Sciatic nerve (tissue), 2 donors: Measurements from ENCODE around the gene PFKM. TPM values are rescaled to one million over a fixed set of nuclear protein-coding genes. Genes with fewer than 3 reads are reported as not detected.
"Not testable (repeated sequence)": the region's sequence is repeated elsewhere in the genome, so short reads cannot be mapped to it uniquely, and the experiment has no call there.

Source experiments
- ATAC-seq: fragments of 200-7000 bp; cut with Tn5 transposase; one replicate; pipeline ENCODE4 v1.9.1; 2020; ENCODE audit warnings: mild to moderate bottlenecking, moderate library complexity
- DNase-seq: peaks from one replicate; pipeline ENCODE4 v3.0.0-alpha.2; 2020; ENCODE audit warnings: low spot score
- intact Hi-C: fragments of 100-400 bp; cut with DNase I; formaldehyde crosslinking; loops from one replicate; pipeline ENCODE4 v1.14.2; 2022
- total RNA-seq: library from RNA; stranded (reverse); fragmentation: NEBNext Ultra II Directional; extraction: Animal tissue kit (Norgen Biotek cat#: 25700); gene quantifications from one replicate; pipeline ENCODE4 v1.2.1, GENCODE V29; 2021
- donor health status: DM: no; HTN: no; CAD: no.
- donor health status: DM: no; HTN: no; CAD: no.

PFKM gene
- total RNA-seq, 1 donor from 2014 or later: 66.0 TPM

DNA sequence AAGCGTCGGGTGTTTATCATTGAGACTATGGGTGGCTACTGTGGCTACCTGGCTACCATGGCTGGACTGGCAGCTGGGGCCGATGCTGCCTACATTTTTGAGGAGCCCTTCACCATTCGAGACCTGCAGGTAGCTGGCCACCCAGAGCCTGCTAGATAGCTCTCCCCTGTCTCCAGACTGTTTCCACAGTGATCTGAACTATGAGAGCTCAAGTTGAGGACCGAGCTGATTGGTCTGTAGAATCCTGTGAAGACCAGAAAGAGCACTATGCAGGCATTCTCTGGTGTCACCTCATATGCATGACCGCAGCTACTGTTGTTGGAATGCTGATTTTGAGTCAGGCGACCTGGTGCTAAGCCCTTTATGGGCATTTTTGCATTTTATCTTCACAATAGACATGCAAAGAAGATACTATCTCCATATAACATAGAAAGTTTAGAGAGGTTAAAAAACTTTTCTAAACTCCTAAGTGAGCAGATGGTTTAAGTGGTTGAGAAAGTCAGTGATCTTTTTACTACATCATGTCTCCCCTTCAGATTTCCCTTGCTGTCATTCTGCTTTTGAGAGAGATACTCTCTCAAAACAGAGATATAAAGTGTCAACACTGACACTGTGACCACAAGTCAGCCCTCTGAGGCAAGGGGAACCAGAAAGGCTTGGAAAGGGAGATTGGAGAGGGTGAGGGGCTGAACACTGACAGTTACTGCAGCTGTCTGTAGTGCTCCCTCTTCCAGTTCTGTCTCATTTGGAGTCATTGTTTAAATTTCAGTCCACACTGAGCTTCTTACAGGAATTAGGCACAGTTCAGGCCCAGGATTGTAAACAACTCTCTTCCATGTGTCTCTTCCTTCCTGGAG, 23.9 kb downstream of the PFKM start:
- no peak for ATAC-seq
- intact Hi-C loops: no loop called here
- no peak for DNase-seq

DNA sequence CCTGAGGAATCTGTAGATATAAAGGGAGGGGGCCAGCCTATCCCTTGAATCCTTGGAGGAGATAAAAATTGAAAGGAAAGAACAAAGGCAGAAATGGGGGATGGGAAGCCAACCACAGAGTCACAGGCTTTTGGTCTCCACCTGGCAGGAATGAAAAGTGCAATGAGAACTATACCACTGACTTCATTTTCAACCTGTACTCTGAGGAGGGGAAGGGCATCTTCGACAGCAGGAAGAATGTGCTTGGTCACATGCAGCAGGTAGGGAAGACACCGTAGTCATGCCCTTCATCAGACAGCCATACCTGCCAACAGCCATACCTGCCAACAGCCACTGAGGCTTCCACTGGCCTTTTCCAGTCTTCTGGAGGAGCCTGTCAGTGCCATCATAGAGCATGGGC, 24.7 kb downstream of the PFKM start:
- intact Hi-C loops: no loop called here
- ATAC-seq (no peak), DNase-seq (no peak)

DNA sequence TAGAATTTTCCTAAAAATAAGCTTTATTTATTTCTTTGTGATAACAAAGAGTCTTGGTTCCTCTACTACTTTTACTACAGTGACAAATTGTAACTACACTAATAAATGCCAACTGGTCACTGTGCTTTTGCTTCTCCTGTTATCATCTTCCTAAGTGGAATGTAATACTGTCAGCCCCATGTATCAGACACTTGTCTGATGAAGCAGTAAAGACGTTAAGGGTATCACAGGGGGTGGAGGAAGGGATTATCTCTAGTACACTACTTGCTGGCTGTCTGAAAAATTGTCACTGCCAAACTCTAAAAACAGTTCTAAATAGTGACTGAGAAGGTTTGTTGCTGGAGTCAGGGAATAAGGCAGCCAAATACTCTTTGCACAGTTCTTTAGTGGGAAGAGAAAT, 26.8 kb downstream of the PFKM start:
- intact Hi-C loops: no loop called here
- DNase-seq (no peak), ATAC-seq (no peak)

DNA sequence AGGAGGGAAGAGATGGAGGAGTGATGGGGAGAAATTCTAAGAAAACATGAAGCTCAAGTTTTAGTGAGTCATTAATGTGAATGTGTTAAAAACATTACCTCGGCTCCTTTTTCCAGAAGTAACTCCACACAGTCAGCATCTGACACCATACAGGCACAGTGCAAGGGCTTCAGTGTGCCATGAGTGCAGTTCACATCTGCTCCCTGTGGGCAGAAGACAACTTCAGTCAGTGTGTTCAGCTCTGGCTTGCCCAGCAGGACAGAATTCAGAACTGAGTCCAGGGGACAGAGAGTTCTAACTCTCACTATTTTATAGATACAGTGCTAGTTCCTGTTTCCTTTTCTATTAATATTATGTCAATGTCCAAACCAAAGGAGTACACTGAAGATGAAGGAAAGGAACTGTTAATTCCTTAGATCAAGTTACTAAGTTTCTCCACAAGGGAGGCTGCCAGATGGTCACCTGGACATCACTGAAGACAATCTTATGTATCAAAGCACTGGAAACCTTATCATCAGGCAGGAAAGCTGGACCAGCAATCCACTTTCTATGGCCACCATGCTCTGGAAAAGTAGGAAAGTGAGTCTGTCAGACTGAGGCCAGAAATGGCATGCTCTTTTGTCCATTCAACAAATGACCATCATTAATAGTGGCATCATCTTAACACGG, 32.1 kb downstream of the PFKM start:
- intact Hi-C loops: no loop called here
- DNase-seq (no peak), ATAC-seq (no peak)

DNA sequence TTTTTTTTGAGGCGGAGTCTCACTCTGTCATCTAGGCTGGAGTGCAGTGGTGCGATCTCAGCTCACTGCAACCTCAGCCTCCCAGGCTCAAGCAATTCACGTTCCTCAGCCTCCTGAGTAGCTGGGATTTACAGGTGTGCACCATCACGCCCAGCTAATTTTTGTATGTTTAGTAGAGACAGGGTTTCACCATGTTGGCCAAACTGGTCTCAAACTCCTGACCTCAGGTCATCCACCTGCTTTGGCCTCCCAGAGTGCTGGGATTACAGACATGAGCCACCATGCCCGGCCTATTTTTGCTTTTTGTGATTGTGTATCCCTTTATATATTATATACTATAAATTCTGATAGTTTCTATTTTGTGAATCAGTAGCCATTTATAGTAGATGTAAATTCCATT, 36.6 kb downstream of the PFKM start:
- ATAC-seq, intact Hi-C loops, DNase-seq: not testable (repeated sequence)

DNA sequence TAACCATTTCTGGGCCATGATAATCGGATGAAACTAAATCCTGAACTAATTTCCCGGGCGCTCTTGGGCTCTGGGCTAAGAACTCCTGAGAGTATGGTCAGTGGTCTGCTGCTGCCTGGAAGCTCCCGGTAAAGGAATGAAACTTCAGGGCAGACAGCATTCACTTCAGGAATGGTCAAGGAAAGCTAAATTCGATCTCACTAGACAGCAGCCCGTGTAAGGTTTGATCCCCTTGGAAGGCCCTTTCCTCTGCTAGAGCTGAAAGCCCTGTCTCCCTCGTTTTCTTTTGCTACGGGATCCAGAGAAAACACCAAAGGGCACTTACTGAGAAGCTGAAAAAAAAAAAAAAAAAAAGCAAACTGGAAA, 37.5 kb downstream of the PFKM start:
- intact Hi-C loops: no loop called here
- ATAC-seq (no peak), DNase-seq (no peak)

DNA sequence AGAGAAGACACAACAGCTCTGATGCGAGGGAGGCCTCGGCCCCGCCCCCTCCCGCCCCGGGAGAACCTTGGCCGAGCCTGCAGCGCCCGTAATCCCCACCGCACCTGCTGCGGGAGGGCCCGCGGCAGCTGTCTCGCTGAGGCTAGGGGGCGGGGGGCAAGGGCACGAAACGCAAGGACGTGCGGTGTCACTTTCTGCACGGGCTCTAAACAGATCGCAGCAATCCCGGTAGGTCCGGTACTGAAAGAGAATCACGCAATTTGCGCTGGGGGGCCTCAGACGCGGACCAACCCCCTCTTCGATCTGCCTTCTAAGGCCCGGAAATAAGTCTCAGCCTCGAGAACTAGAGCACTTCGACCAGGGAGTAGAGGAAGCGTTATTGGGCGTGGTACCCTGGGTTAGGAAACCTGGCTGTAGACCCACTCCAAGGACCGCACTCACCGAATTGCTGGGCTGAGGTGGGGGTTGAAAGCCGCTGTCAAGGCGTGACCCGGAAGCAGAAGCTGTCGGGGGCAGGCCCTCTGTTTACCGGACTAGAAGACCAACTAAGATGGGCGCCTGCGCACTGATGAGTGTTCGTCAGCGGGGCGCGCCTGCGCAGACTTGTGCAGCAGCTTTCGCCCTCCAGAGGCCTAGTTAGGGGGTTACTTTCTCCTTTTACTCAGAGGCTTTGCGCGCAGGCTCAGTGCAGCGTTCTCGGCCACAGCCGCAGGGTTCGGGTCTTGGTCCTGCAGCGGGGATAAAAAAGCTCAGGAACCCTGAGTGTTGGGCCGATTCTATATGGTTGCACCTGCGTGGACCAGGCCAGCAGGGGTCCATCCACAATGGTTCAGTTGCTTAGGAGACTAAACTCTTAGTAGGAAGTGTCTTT, 38.1 kb downstream of the PFKM start, which contains the start of gene ASB8:
TSS of gene ASB8 (minus strand) at position 498 of the 871 bp plus-strand sequence. CDS start 4,019 bp downstream, outside the sequence.
- intact Hi-C loops: no loop called here
- ATAC-seq (peak; percentile 100), DNase-seq (peak; percentile 99)

DNA sequence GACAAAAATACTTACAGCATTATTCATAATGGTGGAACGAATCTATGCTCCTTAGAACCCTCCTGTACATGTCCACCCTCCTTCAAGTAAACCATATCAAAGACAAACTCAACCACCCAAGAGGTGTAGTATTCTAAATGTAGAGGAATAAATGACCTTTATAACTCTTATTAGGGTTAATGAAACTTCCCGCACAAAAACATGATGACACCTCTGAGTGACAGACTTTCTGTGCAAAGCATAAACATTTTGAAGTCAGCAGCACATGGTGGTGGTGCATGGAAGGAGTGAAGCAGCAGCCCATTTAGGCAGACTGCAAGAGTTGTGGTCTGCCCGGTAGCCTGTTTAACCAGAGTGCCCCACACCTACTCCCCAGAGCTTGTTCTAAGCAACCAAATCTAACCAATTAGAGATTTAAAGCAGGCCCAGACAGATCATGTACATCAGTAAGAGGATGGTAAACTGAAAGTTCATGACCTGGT, 38.8 kb downstream of the PFKM start:
- intact Hi-C loops: no loop called here
- DNase-seq (no peak), ATAC-seq (no peak)

DNA sequence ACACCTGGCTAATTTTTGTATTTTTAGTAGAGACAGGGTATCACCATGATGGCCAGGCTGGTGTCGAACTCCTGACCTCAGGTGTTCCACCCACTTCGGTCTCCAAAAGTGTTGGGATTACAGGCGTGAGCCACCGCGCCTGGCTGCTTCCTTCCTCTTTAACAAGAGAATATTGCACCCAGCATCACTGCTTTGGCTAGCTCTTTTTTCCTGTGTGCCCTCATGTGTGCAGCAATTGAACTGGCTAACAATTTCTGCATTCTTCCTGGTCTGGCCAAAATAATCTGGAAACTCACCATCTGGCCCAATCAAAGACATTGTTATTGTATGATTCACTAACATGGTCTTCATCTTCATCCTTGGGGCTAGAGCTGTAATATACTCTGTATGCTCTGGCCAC, 40.9 kb downstream of the PFKM start:
- intact Hi-C loops: no loop called here
- no peak for ATAC-seq
- no peak for DNase-seq

DNA sequence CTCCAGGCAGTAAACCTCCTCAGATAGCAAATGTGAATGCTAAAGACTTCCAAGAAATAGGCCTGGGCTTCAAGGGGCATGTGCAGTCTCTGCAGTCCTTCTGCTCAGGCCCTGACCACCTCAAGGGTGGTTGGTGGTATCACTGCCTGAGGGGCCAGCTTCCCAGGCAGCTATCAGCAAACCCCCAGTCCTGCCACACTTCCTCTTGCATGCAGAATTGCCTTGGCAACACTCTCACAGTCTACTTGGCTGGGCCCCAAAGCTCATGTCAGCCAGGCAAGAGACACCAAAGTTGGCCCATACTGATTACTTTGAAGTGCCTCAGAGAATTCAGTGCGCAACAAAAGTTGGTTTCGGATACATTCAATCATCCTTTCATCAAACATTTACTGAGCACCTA, 41.6 kb downstream of the PFKM start:
- DNase-seq: no peak
- ATAC-seq: no peak
- intact Hi-C loops: no loop called here

DNA sequence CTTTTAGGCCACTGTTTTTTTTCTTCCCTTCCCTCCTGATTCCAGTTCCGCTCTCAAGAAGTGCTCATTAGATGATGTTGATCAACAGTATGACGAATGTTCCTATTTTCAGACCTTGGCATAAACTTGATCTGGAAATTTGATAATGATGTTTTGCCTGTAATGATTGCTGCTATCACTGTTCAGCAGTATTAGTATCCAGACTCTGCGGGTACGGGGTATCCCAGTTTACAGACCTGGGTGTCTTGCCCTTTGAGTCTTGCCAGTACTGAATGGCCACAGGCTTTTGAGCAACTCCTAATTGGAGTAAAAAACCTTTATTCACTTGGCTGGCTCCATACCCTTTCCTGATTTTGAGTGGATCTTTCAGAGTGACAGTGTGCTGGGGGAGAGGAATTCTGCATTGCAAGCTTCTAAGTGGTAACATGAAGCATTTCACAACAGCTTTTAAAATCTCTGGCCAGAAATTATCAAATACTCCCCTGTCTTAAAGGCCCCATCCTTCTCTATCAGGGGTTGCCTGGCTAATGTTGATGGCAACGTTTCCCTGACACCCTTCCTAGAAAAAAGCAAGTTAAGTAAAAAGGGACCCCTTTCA, 44.1 kb downstream of the PFKM start:
- DNase-seq (no peak), ATAC-seq (no peak)
- intact Hi-C loops: no loop called here

DNA sequence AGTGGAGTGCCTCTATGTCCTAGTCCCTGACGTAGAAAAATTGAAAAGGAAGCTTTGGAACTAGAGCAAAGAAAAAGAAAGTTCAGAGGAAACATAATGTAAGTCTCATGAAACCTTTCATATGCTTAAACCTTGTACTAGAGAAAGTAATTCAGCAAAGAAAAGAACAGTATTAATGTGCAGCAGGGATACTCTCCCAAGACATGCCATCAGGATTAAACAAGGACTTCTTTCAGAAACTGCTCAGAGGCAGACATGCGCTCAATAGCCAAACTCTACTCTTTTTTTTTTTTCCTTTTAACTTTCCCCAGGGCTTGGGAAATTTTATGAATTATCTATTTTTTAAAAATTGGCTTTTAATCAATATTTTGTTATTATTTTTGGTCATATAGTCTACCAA, 45.3 kb downstream of the PFKM start:
- ATAC-seq: peak; percentile 79
- DNase-seq: no peak
- intact Hi-C loops: no loop called here

DNA sequence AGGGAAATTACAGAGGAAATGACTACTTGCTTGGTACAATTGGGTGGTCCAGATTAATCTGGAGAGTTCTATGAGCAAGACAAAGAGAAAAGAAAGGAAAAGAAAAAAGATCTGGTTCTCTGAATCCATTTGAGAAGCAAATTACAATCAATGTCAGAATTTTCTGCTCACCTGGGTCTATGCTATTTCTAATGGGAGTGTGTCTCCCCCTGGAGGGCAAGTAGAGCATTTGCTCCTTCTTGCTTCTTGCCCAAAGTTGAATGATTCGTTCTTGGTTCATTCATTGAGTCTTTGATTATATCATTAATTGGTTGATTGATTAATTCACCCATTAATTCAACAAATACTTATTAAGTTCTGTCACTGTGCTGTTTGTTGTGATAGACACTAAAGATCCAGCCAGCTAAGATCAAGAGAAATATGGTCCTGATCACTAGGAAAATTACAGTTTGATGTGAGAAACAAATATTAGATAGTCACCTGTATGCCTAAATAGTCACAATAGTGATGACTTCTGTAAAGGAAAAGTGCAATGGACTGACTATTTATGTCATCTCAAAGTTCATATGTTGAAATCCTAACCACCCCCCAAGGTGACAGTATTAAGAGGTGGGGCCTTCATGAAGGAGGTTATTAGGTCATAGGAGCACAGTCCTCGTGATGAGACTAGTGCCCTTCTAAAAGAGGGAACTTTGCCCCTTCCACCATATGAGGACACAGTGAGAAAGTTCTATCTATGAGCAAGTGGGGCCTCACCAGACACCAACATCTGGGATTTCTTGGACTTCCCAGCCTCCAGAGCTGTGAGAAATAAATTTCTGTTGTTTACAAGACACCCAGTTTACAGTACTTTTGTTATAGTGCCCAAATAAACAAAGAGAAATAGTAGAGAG, 46.2 kb downstream of the PFKM start:
- DNase-seq (no peak), ATAC-seq (peak; percentile 70)
- intact Hi-C loops: no loop called here

DNA sequence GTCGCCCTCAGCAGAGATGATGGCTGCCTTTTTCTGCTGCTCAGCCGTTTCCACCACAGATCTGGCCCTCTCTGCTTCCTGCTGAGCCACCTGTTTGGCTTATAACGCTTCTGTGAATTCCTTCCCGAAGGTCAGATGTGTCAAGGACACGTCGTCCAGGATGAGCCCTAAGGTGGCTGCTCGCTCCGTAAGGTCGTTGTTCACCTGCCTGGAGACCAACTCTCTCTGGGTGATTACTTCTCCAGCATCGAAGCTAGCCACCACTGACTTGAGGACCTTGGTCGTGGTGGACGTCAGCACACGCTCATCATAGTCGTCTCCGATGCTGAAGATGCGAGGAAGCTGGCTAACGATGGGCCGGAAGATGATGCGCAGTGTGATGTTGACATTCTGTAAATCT, 49.8 kb downstream of the PFKM start:
- intact Hi-C loops: no loop called here
- no peak for ATAC-seq
- DNase-seq: no peak

DNA sequence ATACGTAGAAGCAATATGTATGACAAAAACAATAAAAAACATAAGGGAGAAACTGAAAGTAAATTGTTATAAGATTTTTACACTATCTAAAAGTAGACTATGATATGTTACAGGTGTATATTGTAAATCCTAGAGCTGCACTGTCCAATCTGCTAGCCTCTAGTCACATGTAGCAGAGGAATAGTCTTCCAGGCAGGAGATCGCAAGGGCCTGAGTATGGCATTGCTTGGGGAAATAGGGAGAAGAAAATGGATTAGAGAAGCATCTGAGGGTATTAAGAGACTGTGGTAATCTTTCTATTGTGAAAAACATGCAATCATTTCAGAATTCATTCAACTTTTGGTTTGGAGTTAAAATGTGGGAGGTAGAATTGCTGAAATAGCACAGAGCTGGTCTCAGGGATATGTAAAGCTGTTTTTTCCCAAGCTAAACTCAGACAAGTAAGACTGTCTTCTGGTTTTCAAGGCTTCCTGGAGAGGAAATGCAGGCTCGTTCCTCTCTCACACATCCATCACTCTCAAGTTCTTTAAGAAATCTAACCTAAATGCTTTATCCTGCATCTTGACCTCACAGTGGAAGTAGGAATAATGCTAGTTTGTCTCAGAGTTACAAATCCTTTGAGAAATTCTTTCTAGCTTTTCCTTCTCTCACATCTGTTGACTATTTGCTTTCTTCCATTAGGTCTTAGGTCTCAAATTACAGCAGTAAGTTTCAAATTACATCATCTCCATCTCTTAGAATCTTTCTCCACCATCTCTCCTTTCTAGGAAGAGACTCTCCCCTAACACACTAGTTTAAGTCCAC, 56.7 kb downstream of the PFKM start:
- ATAC-seq: no peak
- no peak for DNase-seq
- intact Hi-C loops: no loop called here

DNA sequence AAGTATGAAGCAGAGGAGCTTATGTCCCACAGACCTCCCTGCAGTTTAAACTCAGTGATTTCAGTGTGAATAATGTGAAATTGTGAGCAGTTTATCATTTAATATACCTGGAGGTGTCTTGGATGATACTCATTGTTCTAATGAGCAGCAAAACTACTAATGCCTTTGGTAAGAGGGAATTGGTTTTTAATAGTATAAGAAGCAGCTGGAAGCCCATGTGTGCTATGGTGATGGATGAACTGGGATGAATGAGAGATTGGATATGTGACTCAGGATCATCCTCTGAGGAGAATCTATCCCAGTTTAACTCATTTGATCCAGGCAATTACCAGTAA, 57.2 kb downstream of the PFKM start:
- ATAC-seq: no peak

DNA sequence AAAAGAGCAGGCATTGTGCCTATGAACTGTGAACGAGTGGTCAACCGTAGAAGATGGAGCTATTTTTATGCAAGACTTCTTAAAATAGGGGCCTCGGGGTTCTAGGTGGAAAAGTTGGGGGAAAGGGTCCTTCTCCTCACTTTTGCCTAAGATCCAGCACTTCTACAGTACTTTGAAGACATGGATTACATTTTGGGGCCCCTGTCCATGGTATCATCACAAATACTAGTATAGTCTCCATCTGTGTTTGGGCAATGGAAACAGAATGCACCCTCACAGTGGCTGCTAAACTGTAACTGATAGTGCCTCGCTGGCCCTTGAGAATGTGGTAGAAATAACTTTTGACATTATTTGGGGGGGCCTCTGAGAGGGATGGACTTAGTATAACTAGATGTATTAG, 58.8 kb downstream of the PFKM start:
- ATAC-seq (no peak), DNase-seq (no peak)
- intact Hi-C loops: no loop called here

More for the DNA sequence above, 57.2 kb downstream of the PFKM start:
- DNase-seq: no peak
- intact Hi-C loops: no loop called here

DNA sequence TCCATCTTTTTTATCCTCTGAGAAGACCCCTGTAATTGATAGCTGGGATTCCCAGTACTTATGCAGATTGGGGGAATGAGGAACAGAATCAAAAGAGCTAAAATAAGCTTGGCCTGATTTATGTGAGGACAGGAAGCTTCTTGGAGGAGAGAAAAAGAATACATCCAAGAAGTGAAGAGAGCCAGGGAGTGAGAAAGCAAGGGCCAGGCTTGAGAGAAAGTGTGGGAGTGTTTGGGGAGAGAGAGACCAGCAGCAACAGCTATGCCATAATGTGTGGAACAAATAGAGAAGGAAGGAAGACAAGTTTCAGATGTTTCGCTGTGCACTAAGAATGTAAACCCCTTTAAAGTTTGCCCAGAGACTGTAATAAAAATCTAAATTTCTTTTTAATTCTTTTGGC, 60.3 kb downstream of the PFKM start:
- DNase-seq (no peak), ATAC-seq (no peak)
- intact Hi-C loops: no loop called here
